ENCODE results near the gene RBM23. TPM values are rescaled to one million over a fixed set of nuclear protein-coding genes. Genes with fewer than 3 reads are reported as not detected.

RBM23 gene
- total RNA-seq, 4 donors from 2014 or later = 81.9 to 633 (median 298) TPM

GRCh38 chr14:22892488-22892887, 26.5 kb downstream of the RBM23 start:
- Histone ChIP-seq H3K4me1 (peaks cover 0 to 10% (median 5%) of the 10 kb centered on the region in 4 donors), H3K9me3 (no peaks in the 10 kb centered on the region)

GRCh38 chr14:22890416-22890815, 28.5 kb downstream of the RBM23 start:
- WGBS, 2 donors = 82 to 83% methylated on average over 1 of the region's 1 CpG
- DNase-seq (ENCODE audit: low spot score in 2 of 2) = no peak
- H3K36me3 ChIP-seq = peaks cover 0 to 6% (median 0%) of the 10 kb centered on the region in 3 donors
- TF ChIP-seq EP300 (IDR thresholded peaks at IDR 0.05) = no peak
- TF ChIP-seq POLR2A (IDR thresholded peaks at IDR 0.05) = no peak
- no peak for TF ChIP-seq CTCF (IDR thresholded peaks at IDR 0.05)
- no peaks in the 10 kb centered on the region for H3K9me3 ChIP-seq
- H3K27ac ChIP-seq = no peak overlapping the region
- H3K27me3 ChIP-seq = no peaks in the 10 kb centered on the region
- H3K4me3 ChIP-seq = no peak overlapping the region
- H3K4me1 ChIP-seq = peaks cover 0 to 25% (median 8%) of the 10 kb centered on the region in 4 donors

More at GRCh38 chr14:22892488-22892887, 26.5 kb downstream of the RBM23 start:
- 66 to 68% methylated on average over 7 of the region's 7 CpGs for WGBS, 2 donors
- Histone ChIP-seq H3K27me3 (no peaks in the 10 kb centered on the region), H3K4me3 (no peak overlapping the region), H3K36me3 (peaks cover 0 to 12% (median 0%) of the 10 kb centered on the region in 3 donors), H3K27ac (no peak overlapping the region)
- TF ChIP-seq EP300 (IDR thresholded peaks at IDR 0.05) (no peak), CTCF (IDR thresholded peaks at IDR 0.05) (no peak), POLR2A (IDR thresholded peaks at IDR 0.05) (no peak)
- DNase-seq (ENCODE audit: low spot score in 2 of 2) = no peak

GRCh38 chr14:22888662-22889061, 30.3 kb downstream of the RBM23 start:
- Histone ChIP-seq H3K27ac (peak overlapping the region in 1 of 4 donors; percentile 76), H3K36me3 (peaks cover 0 to 6% (median 0%) of the 10 kb centered on the region in 3 donors), H3K4me1 (peaks cover 0 to 26% (median 8%) of the 10 kb centered on the region in 4 donors), H3K27me3 (no peaks in the 10 kb centered on the region), H3K9me3 (no peaks in the 10 kb centered on the region), H3K4me3 (no peak overlapping the region)
- TF ChIP-seq CTCF (IDR thresholded peaks at IDR 0.05) (no peak), EP300 (IDR thresholded peaks at IDR 0.05) (no peak), POLR2A (IDR thresholded peaks at IDR 0.05) (no peak)
- 82% methylated on average over 4 of the region's 4 CpGs for WGBS, 2 donors
- DNase-seq (ENCODE audit: low spot score in 2 of 2) = no peak

GRCh38 chr14:22887990-22888378, 31.0 kb downstream of the RBM23 start:
- Histone ChIP-seq H3K27ac (peak overlapping the region in 1 of 4 donors; percentile 76), H3K9me3 (no peaks in the 10 kb centered on the region), H3K27me3 (no peaks in the 10 kb centered on the region), H3K4me3 (peak overlapping the region in 1 of 4 donors; percentile 61), H3K4me1 (peaks cover 0 to 33% (median 10%) of the 10 kb centered on the region in 4 donors), H3K36me3 (peaks cover 0 to 6% (median 0%) of the 10 kb centered on the region in 3 donors)
- no peak for TF ChIP-seq POLR2A (IDR thresholded peaks at IDR 0.05)
- TF ChIP-seq EP300 (IDR thresholded peaks at IDR 0.05) = no peak
- no peak for TF ChIP-seq CTCF (IDR thresholded peaks at IDR 0.05)
- 88 to 100% methylated on average over 2 to 4 of the region's 5 CpGs for WGBS, 2 donors
- DNase-seq (ENCODE audit: low spot score in 2 of 2) = no peak

- Histone ChIP-seq H3K27ac (peak overlapping the region in 2 of 4 donors; percentile 67 to 76), H3K4me1 (peaks cover 0 to 39% (median 15%) of the 10 kb centered on the region in 4 donors), H3K4me3 (peak overlapping the region; percentile 39 to 65 (median 52)), H3K27me3 (no peaks in the 10 kb centered on the region), H3K36me3 (peaks cover 0 to 3% (median 0%) of the 10 kb centered on the region in 3 donors), H3K9me3 (no peaks in the 10 kb centered on the region)
- 22 to 28% methylated on average over 11 of the region's 11 CpGs for WGBS, 2 donors
- DNase-seq (ENCODE audit: low spot score in 2 of 2) = peak in 1 of 2 donors; percentile 25
- TF ChIP-seq POLR2A (IDR thresholded peaks at IDR 0.05) (no peak), EP300 (IDR thresholded peaks at IDR 0.05) (no peak), CTCF (IDR thresholded peaks at IDR 0.05) (no peak)
These were observed 31.5 kb downstream of the RBM23 start for GRCh38 chr14:22887260-22887989.
